Neural progenitor cell (in vitro differentiated cells): ENCODE data around the gene SYTL1.

ENCODE experiments used
- CTCF ChIP-seq: fragments of 200-600 bp; sonication (generic); IDR thresholded peaks from 2 replicates; pipeline ENCODE4 v1.5.1; 2017; ENCODE audit warnings: antibody characterized with exemption, mild to moderate bottlenecking
- EZH2phosphoT487 ChIP-seq: fragments of 200-600 bp; sonication (generic); IDR thresholded peaks from 2 replicates; pipeline ENCODE4 v1.6.1; 2017; ENCODE audit warnings: antibody characterized with exemption

- TF ChIP-seq CTCF (peak; percentile 78), EZH2phosphoT487 (no peak)
These were observed 45.0 kb upstream of the SYTL1 start for GRCh38 chr1:27296773-27297291.
